GM19452 (cell line): ENCODE measurements around the gene CHIT1.

Experiments used
- ATAC-seq: cut with Tn5 transposase; IDR thresholded peaks from one replicate; pipeline ENCODE4 v1.9.1; 2021; ENCODE audit not compliant: unreplicated experiment

The CHIT1 gene

DNA sequence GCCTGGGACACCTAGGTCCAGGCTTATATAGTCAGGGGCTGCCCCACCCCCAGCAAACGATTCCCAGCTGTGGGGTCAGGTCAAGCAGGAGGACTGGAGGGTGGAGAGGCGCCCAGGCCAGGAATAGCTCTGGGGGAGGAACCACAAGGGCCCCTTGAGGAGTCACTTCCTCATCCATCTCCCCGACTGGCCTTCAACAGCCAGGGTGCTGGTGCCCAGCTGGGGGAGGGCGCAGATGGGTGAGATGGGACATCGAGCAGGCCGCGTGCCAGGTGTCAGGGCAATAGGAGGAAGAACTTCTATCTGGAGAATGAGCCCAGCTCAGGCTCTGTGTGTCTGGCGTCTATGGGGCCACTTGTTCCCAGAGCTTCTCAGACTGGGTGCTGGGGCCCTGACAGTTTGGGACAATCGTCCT lies 53.6 kb downstream of the CHIT1 start:
- ATAC-seq = no peak

DNA sequence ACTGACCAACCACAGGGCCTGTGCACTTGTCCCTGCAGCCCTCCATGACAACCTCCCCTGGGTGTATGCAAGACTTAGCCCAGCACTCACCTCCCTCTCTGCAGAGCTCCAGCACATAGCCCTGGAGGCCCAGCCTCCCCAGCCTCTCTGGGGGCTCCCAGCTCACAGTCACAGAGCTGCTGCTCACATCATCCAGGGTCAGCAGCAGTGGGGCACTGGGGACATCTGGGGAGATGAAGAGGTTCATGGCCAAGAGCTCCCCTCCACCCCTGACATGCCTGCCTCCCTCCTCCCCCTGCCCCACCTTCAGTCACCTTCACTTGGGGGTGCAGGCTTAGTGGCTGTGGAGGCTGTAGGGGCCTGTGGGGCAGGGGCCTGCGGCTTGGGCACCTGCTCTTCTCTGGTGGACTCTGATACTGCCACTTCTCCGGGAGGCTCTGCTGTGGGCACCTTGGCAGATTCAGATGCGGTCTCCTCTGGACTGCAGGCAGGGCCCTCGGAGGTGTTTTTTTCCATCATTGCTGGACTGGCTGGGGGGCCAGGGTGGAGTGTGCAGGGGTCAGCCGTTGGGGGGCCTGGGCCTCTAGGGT lies 54.1 kb downstream of the CHIT1 start, which contains the start of gene MYBPH:
Gene MYBPH (minus strand): TSS at position 590 of the 590 bp plus-strand sequence. CDS start 71 bp downstream, at position 519.
- ATAC-seq = no peak

DNA sequence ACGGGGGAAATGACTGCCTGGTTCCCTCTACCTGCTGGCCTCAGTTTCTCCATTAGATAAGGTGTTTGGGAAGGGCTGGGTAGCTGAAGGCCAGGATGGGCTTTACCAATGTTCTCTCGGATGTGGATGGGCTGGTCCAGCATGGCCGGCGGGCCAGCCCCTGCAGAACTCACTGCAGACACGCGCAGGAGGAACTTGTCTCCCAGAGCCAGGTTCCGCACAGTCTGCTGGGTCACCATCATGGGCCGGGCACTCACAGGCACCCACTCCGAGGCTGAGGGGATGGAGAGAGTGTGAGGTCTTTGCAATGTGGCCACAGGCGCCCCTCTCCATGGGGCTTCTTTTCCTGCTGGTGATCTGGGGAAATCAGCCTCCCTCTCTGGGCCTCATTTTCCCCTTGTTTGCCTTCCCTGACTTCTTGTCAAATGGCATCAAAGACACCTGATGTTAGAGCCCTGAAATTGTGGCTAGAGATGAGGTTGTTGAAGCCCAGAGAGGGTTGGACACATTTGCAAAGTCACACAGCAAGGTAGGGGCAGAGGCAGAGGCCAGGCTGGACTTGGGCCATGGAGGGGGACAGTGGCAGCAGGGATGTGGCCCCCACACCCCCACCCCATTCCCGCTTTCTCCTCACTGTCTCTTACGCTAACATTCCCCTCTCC lies 55.0 kb downstream of the CHIT1 start:
- ATAC-seq = no peak

DNA sequence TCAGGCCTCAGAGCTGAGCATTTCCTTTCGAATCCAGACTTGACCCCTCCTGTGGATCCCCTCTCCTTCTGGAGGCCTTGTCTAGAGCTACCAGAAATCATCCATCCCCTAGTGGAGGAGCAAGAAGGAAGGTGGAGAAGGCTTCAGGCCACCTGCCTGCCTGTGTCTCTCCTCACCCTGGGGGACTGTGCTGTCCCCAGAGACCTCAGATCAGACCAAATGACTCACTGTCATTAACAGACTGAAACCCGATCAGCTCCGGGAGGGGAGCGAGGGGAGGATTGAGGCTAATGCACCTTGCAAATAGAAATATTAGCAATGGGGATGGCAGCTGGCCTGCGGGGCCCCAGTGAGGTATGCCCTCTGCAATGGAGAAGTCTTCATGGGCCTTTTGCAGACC lies 55.9 kb downstream of the CHIT1 start:
- peak; percentile 89 for ATAC-seq

DNA sequence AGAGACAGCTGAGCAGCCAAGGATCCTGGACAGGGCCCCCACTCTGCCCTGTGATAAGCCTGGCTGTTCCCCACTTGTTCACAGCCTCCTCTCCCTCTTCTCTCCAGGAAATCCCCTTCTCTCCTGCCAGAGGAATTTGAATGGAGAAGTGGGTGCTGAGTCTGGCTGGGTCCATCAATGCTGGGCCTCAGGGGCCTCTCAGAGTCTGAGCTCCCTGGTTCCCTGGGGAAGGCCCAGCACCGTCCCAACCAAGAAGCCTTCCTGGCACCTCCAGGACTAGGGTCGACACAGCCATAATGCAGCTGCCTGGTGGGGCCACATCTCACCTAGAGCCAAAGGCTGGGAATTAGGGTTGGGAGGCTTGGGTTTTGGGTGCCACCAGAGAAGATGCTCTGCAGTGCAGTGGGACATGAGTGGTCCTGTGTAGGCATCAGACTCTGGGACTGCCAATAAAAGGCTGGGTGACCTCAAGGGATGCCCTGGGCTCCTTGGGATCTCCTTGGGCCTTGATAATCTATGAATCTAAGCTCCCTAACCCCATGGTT lies 56.4 kb downstream of the CHIT1 start:
- ATAC-seq = no peak

DNA sequence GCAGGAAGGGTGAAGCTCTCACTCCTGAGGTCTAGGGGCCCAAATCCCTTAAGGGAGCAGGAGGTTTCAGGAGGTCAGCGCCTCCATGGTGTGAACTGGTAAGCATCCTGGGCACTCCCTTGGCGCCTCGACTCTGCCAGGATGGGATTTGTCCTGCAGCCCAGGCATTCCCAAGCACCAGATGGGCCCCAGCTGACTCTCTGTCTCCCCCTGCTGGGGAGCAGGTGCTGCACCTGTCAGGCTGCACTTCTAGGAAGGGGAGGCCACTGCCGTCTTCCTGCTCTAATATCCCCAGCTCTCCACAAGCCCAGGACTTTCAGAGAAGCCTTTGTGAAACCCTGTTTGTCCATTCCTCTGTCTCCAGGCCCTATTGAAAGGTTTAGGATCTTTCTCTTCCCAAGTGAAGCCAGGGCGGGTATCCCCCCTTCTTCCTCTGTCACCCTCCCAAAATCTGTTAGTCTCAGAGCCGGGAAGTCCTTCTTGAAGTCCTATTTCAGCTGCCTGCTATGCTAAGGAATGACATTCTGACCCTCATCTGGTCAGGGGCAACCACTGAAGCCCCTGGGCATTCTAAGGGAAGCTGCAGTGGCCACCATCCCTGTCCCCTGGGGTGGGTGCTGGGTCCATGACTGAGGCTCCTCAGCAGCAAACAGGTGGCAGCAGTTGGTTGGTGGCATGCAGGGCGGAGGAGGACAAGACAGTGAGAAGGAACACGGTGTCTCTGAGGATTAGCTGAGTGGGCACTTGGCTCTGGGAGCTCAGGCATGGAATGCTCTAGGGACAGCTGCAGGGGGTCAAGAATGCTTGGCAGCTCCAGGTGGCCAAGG lies 57.1 kb downstream of the CHIT1 start:
- no peak for ATAC-seq

DNA sequence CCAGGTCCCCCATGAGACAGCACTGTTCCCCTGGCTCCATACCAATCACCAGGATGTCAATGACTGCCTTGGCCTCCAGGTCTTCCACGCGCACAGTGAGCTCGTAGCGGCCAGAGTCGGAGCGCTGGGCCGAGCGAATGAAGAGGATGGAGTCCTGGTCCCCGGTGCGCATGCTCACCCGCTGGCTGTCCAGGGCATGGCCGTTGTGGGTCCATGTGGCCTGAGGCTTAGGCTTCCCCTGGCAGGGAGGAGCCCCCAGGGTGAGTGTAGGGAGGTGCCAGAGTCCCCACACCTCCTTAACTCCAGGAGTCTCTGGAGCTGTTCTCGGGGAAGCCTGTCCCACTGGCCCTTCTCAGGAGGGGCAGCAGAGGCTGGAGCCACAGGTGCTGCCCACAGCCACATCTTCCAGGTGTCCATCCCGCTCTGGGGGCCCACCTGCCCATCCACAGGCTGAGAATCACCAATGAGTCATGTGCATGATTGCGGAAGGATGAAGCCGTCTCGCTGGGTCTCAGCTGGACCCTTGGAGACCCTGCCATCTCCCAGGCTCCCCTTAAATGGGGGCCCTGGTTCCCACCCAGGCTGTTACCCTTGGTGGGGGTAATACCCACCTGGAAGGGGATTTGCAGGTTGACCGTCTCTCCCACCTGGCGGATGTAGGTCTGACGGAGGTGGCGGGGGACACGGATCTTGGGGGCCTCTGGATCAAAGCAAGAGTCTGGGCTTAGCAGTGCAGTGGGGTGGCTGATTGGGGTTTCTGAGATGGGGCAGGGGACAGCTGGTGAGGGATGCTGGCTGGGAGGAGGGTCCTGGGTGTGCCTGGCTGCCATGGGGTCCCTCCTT lies 57.9 kb downstream of the CHIT1 start:
- no peak for ATAC-seq

DNA sequence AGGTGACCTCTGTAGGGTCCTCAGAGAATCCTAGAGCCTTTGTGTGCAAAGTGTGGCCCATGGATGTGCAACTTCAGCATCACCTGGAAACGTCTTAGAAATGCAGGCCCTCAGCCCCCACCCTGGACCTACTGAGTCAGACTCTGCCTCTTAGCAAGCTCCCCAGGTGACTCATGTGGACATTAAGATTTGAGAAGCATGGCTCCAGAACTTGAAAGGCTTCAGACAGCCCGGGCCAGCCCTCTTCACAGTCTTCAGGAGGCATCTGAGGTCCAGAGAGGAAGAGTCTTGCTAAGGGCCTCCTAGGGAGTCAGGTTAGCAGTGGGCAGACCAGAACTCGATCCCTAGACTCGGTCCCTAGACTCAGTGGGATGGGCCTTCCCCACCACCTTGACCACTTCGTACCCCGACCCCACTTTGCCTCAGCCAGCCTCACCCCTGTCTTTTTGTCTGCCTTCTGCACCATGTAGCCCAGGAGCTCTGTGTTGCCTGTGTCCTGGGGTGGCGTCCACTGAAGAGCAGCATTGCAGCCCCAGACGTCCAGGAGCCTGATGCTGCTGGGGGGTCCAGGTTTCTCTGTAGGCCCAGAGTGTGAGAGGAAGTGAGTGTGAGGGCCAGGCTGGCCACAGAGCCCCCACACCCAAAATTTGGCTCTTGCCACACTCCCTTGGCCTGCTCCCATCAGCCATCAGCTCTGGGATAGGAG lies 58.7 kb downstream of the CHIT1 start:
- no peak for ATAC-seq

DNA sequence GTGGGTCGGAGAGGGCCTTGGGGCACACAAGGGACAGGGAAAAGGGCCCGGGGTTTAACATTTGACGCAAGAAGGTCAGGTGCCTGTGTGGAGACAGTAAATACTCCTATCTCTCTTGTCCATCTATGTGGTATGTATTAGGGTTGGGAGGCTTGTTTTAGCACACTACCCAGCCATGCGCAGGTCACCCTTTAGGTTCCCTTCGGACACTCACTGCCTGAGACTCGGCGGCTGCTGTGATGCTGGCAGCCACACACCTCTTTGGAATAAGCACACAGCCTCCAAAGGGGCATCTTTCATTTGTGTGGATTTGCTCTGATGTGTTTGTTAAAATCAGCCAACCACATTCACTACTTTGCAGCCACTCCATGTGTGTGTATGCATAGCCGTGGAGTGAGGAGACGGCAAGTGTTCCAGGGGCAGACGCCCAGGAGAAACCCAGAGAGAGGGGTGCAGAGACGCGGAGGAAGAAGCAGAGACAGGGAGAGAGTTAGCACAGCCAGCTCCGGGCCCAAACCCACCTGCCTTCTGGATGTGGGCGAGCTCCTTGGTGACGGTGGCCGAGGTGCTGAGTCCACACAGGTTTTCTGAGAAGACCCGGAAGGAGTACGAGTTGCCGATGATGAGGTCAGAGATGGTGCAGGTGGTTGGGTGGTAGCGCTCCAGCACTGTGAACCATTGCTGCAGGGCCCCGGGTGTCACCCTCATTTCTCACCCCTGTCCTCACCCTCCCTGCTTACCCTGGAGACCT lies 59.5 kb downstream of the CHIT1 start:
- no peak for ATAC-seq

DNA sequence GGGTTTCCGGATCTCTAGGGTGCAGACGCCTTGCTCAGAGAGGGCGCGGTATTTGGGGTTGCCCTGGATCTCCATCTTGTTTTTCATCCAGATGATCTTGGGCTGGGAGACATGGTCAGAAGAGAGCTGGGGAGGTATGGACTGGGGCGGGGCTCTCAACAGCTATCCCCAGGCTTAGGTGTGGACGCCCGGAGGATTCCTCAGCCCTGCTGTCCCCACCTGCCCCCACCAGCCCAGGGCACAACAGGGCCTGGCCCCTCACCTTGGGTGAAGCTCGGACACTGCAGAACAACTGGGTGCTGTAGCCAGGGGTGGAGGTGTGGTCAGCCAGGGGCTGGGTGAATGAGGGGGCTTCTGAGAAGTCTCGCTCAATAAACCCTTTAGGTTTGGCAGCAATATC lies 60.5 kb downstream of the CHIT1 start:
- ATAC-seq = no peak

DNA sequence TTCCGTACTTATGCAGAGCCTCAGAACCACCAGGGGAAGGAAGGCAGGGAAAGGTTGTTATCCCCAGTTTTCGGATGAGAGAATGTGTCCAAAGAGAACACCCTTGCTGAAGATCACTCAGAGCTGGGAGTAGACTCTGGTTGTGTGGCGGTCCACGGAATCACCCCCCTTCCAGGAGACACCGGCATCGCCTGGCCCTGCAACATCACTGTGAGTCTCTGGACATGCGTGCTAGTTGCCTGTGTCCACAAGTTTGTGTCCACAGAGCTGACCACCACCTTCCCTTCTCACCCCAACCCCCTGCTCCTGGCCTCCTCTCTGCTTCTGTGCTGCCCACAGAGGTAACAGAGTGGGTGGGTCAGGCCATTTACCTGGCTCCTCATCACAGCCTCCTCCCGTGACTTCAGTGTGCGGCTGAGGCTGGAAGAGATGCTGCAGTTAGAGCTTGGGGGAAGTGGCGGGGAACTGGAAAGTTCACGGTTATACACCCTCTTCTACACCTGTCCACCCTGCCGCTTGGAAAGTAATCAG lies 61.2 kb downstream of the CHIT1 start:
- no peak for ATAC-seq

DNA sequence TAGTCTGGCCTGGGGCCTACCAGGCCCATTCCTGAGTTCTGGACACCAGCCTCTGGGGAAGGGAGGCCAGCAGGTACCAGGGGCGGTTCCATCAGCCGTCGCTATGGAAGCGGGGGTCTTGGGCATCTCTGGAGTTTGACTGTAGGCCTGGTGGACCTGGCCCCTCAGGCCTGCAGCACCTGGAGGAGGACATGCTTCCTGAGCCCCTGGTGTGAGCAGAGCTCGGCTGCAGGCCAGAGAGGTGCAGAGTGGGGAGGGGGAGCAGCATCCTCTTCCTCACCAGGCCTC lies 61.6 kb downstream of the CHIT1 start:
- ATAC-seq = no peak

DNA sequence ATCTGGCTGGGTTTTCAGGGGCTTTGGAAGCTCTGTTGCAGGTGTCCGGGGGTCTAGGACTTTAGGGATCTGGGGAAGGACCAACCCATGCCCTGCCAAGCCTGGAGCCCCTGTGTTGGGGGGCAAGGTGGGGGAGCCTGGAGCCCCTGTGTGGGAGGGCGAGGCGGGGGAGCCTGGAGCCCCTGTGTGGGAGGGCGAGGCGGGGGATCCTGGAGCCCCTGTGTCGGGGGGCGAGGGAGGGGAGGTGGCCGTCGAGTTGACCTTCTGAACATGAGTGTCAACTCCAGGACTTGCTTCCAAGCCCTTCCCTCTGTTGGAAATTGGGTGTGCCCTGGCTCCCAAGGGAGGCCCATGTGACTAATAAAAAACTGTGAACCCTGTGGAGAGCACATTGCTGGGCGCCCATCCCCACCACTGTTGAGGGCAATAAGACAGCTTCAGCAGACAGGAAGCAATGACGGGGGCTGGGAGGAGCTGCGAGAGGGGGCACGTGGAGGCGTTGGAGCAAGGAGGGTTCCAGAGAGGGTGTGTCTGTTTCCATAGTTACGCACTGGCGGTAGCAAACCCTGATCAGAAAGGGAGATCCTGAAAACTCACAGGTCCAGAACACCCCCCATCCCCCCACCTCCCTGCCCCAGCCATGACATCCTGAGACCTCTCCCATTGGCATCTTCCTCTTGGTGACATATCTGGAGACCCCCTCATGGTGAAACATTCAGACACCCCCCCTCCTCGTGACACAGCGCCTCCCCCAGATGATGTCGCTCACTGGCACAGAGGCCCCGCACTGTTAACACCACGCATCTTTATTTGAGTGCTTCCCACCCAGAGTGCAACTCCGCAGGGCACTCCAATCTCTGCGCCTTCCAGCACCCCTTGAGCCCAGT lies 62.2 kb downstream of the CHIT1 start:
- ATAC-seq = no peak

DNA sequence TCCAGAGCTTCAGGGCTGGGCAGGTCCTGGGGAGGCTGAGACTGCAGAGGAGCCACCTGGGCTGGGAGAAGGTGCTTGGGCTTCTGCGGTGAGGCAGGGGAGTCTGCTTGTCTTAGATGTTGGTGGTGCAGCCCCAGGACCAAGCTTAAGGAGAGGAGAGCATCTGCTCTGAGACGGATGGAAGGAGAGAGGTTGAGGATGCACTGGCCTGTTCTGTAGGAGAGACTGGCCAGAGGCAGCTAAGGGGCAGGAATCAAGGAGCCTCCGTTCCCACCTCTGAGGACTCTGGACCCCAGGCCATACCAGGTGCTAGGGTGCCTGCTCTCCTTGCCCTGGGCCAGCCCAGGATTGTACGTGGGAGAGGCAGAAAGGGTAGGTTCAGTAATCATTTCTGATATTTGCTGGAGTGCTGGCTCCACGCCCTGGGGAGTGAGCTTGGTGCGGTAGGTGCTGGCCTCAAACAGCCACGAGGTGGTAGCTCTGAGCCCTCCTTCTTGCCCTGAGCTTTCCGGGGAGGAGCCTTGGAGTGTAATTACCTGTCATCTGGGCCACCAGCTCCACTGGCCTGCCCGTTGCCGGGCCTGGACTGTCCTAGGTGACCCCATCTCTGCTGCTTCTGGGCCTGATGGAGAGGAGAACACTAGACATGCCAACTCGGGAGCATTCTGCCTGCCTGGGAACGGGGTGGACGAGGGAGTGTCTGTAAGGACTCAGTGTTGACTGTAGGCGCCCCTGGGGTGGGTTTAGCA lies 63.1 kb downstream of the CHIT1 start:
- ATAC-seq = no peak
